Hematopoietic multipotent progenitor cell treated with erythropoietin and hydrocortisone succinate and interleukin-3 and kit ligand, for 8 days (in vitro differentiated cells): ENCODE measurements around the gene PHF2.

Source experiments
- DNase-seq: peaks from one replicate; pipeline ENCODE4 v3.0.0-alpha.2; 2015

The PHF2 gene

GRCh38 chr9:93576258-93577077 lies at the start of gene PHF2:
Gene PHF2, plus strand, starts transcription at chr9:93576584. Its CDS starts 190 bp downstream, at chr9:93576774.
- DNase-seq = no peak

GRCh38 chr9:93531374-93531773 lies 45.0 kb upstream of the PHF2 start:
- peak; percentile 15 for DNase-seq

- DNase-seq = no peak
Measured at GRCh38 chr9:93532141-93532540, 44.2 kb upstream of the PHF2 start.

- DNase-seq = no peak
Measured at GRCh38 chr9:93533863-93534262, 42.5 kb upstream of the PHF2 start.

GRCh38 chr9:93536167-93536566 lies 40.2 kb upstream of the PHF2 start:
- no peak for DNase-seq

DNA sequence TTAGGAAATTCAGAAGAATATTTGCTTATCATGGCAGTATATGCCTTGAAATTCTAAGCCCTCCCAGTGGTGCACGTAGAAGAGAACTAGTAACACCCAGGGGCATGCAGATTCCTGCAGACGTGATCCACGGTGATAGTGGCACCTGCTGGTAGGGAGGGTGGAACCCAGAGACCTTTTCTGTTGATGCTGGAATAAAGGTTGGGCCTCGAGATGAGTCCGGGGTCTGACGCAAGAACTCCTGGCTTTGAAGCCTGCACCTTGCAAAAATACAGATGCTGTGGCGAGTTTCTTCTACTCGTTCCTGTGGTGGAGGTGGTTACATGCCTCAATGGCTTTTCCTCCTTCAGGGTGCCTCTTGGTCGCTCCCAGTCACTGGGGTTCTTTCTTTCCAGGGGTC lies 39.5 kb upstream of the PHF2 start:
- DNase-seq = no peak

GRCh38 chr9:93540305-93540704 lies 36.1 kb upstream of the PHF2 start:
- DNase-seq = no peak

GRCh38 chr9:93541005-93541404 lies 35.4 kb upstream of the PHF2 start:
- DNase-seq = no peak

DNA sequence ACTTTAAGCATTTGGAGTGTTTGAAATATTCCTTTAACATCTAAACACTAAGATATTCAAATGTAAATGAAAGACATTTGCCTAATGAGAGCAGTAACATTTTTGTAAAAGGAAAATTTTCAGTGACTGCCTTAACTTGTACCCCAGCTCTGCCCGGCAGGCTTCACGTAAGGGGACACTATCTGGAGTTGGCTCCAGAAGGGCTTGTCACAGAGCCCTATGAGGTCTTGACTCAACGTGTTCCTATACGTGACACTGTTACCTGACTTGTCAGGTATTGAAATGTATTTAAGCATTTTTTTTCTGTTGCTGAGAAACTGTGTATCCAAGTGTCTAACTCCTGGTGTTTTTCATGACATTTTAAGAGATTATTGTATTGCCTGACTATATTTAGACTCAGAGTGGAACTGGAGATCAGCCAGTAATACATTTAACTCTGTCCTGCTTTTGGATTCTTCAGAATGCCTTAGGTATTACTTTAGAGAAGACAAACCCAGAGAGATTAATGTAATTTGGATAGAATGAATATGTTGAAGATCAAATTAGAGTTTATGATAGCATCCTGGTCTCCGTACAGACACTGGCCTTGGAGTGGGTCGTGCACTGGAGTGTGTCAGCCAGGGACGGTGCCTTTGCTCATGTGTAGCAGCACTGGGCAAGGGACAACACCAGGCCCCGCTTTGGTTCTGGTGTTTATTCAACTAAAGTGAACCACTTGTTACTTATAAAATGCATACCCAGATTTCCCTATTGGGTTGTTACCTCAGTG lies 34.6 kb upstream of the PHF2 start:
- no peak for DNase-seq

- no peak for DNase-seq
Measured at GRCh38 chr9:93543117-93543516, 33.3 kb upstream of the PHF2 start.

DNA sequence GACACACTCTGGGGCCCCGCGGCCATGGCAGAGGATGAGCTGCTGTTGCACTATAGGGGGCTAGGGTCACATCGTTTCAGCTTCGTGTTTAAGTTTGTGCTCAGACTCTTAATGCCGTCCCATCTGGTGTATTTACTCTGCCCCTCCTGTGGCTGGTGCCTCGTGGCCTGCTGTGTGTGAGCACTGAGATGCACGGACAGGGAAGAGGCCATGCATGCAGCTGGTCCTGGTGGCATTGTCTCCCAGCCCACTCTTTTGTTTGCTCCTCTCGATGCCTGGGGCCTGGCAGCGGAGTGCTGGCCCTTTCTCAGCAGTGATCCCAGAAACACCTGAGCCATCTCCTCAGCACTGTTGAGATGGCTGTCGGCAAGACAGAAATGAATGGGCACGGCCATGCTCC lies 30.0 kb upstream of the PHF2 start:
- no peak for DNase-seq

- no peak for DNase-seq
Measured at GRCh38 chr9:93549611-93550010, 26.8 kb upstream of the PHF2 start.

GRCh38 chr9:93552923-93553322 lies 23.5 kb upstream of the PHF2 start:
- no peak for DNase-seq

- no peak for DNase-seq
Measured at GRCh38 chr9:93555370-93555769, 21.0 kb upstream of the PHF2 start.

DNA sequence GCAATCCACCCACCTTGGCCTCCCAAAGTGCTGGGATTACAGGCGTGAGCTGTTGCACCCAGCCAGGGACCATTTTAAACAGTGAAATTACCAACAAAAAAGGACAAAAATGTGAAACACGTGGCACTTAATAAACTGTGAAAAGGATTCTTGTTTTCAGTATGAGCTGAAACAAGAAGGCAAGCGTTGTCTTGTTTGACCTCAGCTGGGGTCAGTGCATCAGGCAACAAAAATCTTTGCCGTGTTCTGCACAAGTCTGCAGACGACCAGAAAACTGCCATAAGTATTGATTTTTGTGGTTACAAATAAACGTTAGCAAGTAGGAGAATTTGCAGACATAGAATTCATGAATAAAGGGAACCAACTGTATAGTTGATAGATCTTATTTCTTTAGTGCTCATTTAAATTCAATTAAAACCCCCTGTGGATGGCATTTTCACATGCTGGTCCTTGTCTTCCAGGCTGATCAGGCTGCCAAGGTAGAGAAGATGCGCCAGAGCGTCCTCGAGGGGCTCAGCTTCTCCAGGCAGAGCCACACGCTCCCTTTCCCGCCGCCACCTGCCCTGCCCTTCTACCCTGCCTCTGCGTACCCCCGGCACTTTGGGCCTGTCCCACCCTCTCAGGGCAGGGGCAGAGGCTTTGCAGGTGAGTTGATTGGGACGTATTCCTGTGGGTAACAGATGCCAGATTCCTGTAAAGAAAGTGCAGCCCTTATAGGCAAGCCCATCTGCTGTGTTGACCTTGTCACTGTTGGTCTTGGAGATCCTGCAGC lies 18.8 kb upstream of the PHF2 start:
- DNase-seq = no peak

DNA sequence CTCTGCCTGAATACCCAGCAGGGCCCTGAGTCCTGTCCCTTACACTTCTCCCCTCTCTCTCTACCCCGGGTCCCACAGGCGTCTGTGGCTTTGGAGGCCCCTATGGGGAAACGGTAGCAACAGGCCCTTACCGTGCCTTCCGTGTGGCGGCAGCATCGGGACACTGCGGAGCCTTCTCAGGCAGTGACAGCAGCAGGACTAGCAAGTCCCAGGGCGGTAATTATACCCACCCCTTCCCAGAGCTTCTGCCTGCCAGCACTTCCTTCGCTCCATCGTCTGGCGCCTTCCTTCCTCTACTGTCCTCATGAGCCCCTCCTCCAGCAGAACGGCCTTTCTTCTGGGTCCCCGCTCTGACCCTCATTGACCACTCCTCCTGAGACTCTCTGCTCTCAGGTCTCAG lies 17.9 kb upstream of the PHF2 start:
- no peak for DNase-seq

GRCh38 chr9:93560991-93561390 lies 15.4 kb upstream of the PHF2 start:
- DNase-seq = no peak

DNA sequence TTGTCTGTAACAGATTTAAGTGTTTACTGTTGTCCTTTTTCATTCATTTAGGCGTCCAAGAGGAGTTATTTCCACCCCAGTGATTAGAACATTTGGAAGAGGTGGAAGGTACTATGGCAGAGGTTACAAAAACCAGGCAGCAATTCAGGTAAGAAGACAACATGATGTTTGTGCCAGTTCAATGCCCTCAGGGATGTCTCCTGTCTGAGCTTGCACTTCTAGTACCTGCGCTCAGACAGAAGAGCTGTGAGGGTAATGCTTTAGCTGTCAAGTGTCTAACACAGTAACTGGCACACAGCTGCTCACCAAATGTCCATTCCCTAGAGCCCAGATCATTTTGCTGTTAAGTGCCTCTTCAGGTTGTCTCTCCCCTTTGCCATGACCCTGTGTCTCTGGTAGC lies 14.2 kb upstream of the PHF2 start:
- no peak for DNase-seq

DNA sequence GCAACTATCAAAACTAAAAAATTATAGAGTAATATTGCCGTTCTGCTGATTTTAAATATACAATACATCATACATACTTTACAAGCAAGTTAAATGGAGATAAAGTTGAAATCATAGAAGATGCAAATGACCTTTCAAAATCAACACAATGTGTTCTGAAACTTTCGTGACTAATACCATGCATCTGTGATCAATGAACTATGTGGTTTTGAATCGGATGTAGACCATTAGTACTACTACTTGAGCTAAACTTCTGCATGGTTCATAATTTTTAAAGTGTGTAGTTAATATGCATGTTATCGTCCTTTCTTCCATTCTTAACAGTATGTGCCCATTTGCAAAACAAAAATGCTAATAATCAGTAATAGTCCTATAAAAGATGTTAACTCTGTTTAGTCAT lies 11.3 kb upstream of the PHF2 start:
- DNase-seq = no peak

DNA sequence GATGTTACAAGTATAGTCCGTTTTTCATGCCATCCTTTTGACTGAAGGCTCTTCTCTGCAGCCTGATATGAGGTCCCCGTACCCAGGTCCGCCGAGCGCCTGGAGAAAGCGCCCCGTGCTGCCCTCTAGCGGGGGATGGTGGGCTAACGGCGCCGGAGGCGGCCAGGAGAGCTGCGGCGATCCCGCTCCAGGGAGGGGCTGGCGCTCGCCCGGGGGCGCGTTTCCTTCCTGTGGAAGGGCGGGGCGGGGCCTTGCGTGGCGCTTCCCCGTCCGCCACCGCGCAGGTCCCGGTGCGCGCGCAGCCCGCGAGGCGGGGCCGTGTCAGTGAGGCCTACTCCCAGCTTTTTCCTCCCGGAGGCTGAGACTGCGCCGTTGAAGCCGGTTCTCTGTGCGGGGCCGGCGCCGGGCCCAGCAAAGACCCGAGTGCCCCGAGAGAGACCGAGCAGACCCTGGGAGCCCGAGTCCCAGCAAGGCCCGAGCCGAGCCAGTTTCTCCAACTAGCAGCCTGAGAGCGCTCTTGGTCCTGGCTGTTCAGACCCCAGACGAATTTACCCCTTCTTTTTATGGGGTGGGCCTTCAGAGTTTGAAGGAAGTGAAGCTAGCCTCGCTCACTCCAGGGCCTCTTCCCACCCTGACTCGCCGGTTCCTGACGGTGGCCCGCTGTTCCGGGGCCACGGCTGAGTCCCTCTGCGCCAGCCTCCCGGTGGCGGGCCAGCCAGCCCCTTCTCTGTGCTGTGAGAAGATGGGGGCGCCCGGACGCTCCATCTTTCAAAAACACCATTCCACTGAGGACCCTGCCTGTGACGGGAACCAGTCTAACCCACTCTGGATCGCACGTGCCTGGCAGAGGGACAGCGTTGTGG lies 9.7 kb upstream of the PHF2 start:
- DNase-seq = peak; percentile 94

GRCh38 chr9:93567271-93567959 lies 9.0 kb upstream of the PHF2 start:
- DNase-seq = peak; percentile 36

- no peak for DNase-seq
Measured at GRCh38 chr9:93568169-93568568, 8.2 kb upstream of the PHF2 start.
